Measurements from ENCODE around the gene GIPC2. TPM values are rescaled to one million over a fixed set of nuclear protein-coding genes. Genes with fewer than 3 reads are reported as not detected.

The GIPC2 gene
- total and polyA plus RNA-seq, 2 donors (not counting 3 experiments of a cell fraction or from before 2014, with no cell fraction given): 2.8 to 9.6 TPM

GRCh38 chr1:78011050-78011449, 34.7 kb upstream of the GIPC2 start:
- no TSS peak for BruUV-seq (replicated peaks)
- dilution Hi-C loops (cut with MboI; ENCODE audit: extremely low pct_ligation_motif_present, low sequenced_read_pairs) (no loop called here), intact Hi-C loops (cut with micrococcal nuclease) (no loop called here)
- Histone ChIP-seq H3K36me3 (ENCODE audit: control insufficient read depth in 2 of 2, extremely low read depth in 1 of 2, insufficient read depth in 2 of 2, low read length in 2 of 2) (peaks cover 11 to 21% of the 10 kb centered on the region in 2 experiments), H3K9me1 (replicated peaks; ENCODE audit: control insufficient read depth, extremely low read depth, insufficient read depth, low read length) (peaks cover 3% of the 10 kb centered on the region), H4K20me1 (replicated peaks; ENCODE audit: control insufficient read depth, extremely low read depth, insufficient read depth, low read length) (peaks cover 9% of the 10 kb centered on the region), H3K4me1 (ENCODE audit: control insufficient read depth, extremely low read depth, insufficient read depth, low read length) (peaks cover 29% of the 10 kb centered on the region), H3K4me2 (ENCODE audit: insufficient read depth, low read length) (peak overlapping the region; percentile 100), H3K9me3 (replicated peaks; ENCODE audit: control insufficient read depth, insufficient read depth, low read length) (no peaks in the 10 kb centered on the region), H3K9ac (replicated peaks; ENCODE audit: extremely low read depth, insufficient read depth, low read length) (peak overlapping the region; percentile 98), H3K4me3 (replicated peaks in 1 of 3; ENCODE audit: insufficient read depth in 1 of 3, low read depth in 1 of 3, low read length in 3 of 3) (peak overlapping the region; percentile 28 to 99 (median 69)), H3K27me3 (ENCODE audit: control insufficient read depth in 2 of 2, insufficient read depth in 2 of 2, low read length in 2 of 2) (no peaks in the 10 kb centered on the region), H2AFZ (ENCODE audit: low read depth, low read length) (no peak overlapping the region), H3K27ac (ENCODE audit: insufficient read depth, low read depth, low read length) (peak overlapping the region; percentile 20), H3K79me2 (ENCODE audit: control insufficient read depth, insufficient read depth, low read length) (peaks cover 89% of the 10 kb centered on the region)
- CTCF ChIA-PET: interaction anchor here (1.0 to 15.7 kb wide), 4 partner anchors 9 to 103 kb away, joined by 3 to 250 read pairs (median 4); no protein-coding TSS in a partner anchor
- POLR2A ChIA-PET: interaction anchor here (0.5 to 2.1 kb wide), 5 partner anchors 25 to 91 kb away, joined by 3 to 6 read pairs (median 4); partner anchors contain the start of gene FUBP1
- DNase-seq (ENCODE audit: low read depth, low spot score): peak; percentile 25
- no peak for TF ChIP-seq MYC (IDR thresholded peaks at IDR 0.05; ENCODE audit: low read depth, low read length)
- TF ChIP-seq JUN (IDR thresholded peaks at IDR 0.05; ENCODE audit: borderline replicate concordance, insufficient read depth, insufficient read length, low read depth): no peak
- TF ChIP-seq GATA2 (IDR thresholded peaks at IDR 0.05; ENCODE audit: insufficient read depth, insufficient read length, low read depth, low read length): no peak
- no peak for TF ChIP-seq EZH2 (IDR thresholded peaks at IDR 0.05; ENCODE audit: borderline replicate concordance, low read depth, low read length, severe bottlenecking)
- TF ChIP-seq POLR2A (IDR thresholded peaks at IDR 0.05; ENCODE audit: low read depth, low read length): no peak
- no peak for TF ChIP-seq MAX (IDR thresholded peaks at IDR 0.05; ENCODE audit: insufficient read depth, insufficient read length)
- no peak for TF ChIP-seq FOS (IDR thresholded peaks at IDR 0.05; ENCODE audit: borderline replicate concordance, insufficient read depth, low read length)
- no peak for TF ChIP-seq POLR2AphosphoS5 (IDR thresholded peaks at IDR 0.05; ENCODE audit: insufficient read depth, low read depth, low read length)
- no peak for TF ChIP-seq CTCF (IDR thresholded peaks at IDR 0.05; ENCODE audit: extremely low read depth in 1 of 2, insufficient read depth in 1 of 2, low read depth in 1 of 2, low read length in 2 of 2)
- no peak for FAIRE-seq
